ENCODE measurements around the gene ZNF784.

ZNF784 gene
- long read RNA-seq = 0 reads

- Histone ChIP-seq H3K27me3 (ENCODE audit: insufficient read depth, poor library complexity, severe bottlenecking) (no peaks in the 10 kb centered on the region), H3K4me3 (replicated peaks; ENCODE audit: insufficient read depth, low read length) (peak within 1 kb of the TSS; percentile 46), H3K27ac (replicated peaks) (peak within 1 kb of the TSS; percentile 82)
- TF ChIP-seq CTCF (IDR thresholded peaks at IDR 0.05; ENCODE audit: insufficient read depth, low read length) (no peak), POLR2AphosphoS5 (IDR thresholded peaks at IDR 0.05; ENCODE audit: low read depth) (peak; percentile 56; the same call in 1 of the 2 replicates), SPI1 (IDR thresholded peaks at IDR 0.05; ENCODE audit: borderline replicate concordance, low read depth) (no peak), REST (IDR thresholded peaks at IDR 0.05; ENCODE audit: insufficient replicate concordance, low read depth) (peak; percentile 67)
- peak; percentile 84 to 88 for DNase-seq (ENCODE audit: low read depth in 1 of 2, low spot score in 1 of 2)
Measured at GRCh38 chr19:55624109-55625003, at the start of gene ZNF784. Gene ZNF784, minus strand, starts transcription at chr19:55624566. Its CDS starts 5 bp downstream, at chr19:55624561.

DNA sequence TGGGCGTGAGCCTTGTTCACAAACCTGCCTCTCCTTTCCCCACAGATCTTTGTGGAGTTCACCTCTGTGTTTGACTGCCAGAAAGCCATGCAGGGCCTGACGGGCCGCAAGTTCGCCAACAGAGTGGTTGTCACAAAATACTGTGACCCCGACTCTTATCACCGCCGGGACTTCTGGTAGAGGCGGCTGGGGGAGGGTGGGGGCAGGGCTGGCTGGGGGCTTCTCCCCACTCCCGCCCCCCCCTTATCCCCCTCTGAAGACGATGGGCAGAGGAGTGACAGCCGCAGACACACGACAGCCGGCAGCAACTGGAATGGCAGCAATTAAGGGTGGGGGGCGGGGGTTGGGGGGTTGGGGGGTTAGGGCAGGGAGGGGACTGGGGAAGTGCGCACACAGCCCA, 49.5 kb upstream of the ZNF784 start:
- TF ChIP-seq GABPA (IDR thresholded peaks at IDR 0.05; ENCODE audit: low read depth) (no peak), REST (IDR thresholded peaks at IDR 0.05; ENCODE audit: insufficient replicate concordance, low read depth) (no peak), CTCF (IDR thresholded peaks at IDR 0.05; ENCODE audit: insufficient read depth, low read length) (no peak), POLR2AphosphoS5 (IDR thresholded peaks at IDR 0.05; ENCODE audit: low read depth) (no peak), SPI1 (IDR thresholded peaks at IDR 0.05; ENCODE audit: borderline replicate concordance, low read depth) (no peak)
- H3K27me3 ChIP-seq (ENCODE audit: insufficient read depth, poor library complexity, severe bottlenecking) = no peaks in the 10 kb centered on the region
- H3K27ac ChIP-seq (replicated peaks) = no peak overlapping the region
- H3K4me3 ChIP-seq (replicated peaks; ENCODE audit: insufficient read depth, low read length) = no peak overlapping the region
- DNase-seq (ENCODE audit: low read depth in 1 of 2, low spot score in 1 of 2) = no peak

DNA sequence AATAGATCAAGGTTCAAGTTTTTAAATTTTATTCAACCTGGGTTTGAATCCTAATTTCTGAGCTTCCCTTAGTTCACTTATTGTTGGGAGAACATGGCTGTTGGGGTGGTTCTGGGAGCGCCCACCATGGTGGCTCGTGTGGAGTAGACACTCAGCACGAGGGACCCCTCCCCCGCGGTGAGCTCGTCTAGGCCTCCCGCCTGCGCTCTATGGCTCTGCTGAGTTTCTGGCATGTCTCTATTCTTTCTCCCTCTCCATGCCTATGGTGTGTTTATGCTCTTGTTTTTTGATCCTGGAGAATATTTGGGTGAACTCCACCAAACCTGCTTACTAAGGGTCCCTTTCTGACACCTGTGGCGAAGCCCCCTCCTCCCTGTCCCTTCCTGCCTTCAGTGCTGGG, 49.1 kb upstream of the ZNF784 start:
- H3K27me3 ChIP-seq (ENCODE audit: insufficient read depth, poor library complexity, severe bottlenecking) = no peaks in the 10 kb centered on the region
- no peak for DNase-seq (ENCODE audit: low read depth in 1 of 2, low spot score in 1 of 2)
- TF ChIP-seq GABPA (IDR thresholded peaks at IDR 0.05; ENCODE audit: low read depth) (no peak), CTCF (IDR thresholded peaks at IDR 0.05; ENCODE audit: insufficient read depth, low read length) (no peak), POLR2AphosphoS5 (IDR thresholded peaks at IDR 0.05; ENCODE audit: low read depth) (no peak), REST (IDR thresholded peaks at IDR 0.05; ENCODE audit: insufficient replicate concordance, low read depth) (no peak), SPI1 (IDR thresholded peaks at IDR 0.05; ENCODE audit: borderline replicate concordance, low read depth) (no peak)
- H3K4me3 ChIP-seq (replicated peaks; ENCODE audit: insufficient read depth, low read length) = no peak overlapping the region
- H3K27ac ChIP-seq (replicated peaks) = no peak overlapping the region

All from HL-60 (cell line).